ENCODE measurements around the gene RAB26. TPM values are rescaled to one million over a fixed set of nuclear protein-coding genes. Genes with fewer than 3 reads are reported as not detected.
A peak's percentile ranks its signal among the peaks of the same experiment; 100 is the strongest.
"Not testable (repeated sequence)": the region's sequence is repeated elsewhere in the genome, so short reads cannot be mapped to it uniquely, and the experiment has no call there.

RAB26 gene
- total RNA-seq, 1 experiment from 2014 or later, result 1.0 TPM

- Mint-ChIP-seq H3K27me3 (ENCODE audit: insufficient read depth, unreplicated experiment) (no peaks in the 10 kb centered on the region), H3K27ac (ENCODE audit: low read depth, unreplicated experiment) (no peak overlapping the region), H3K9me3 (ENCODE audit: unreplicated experiment) (no peaks in the 10 kb centered on the region), H3K4me3 (ENCODE audit: unreplicated experiment) (no peak overlapping the region), H3K4me1 (ENCODE audit: insufficient read depth, unreplicated experiment) (peaks cover 6% of the 10 kb centered on the region), H3K36me3 (ENCODE audit: insufficient read depth, unreplicated experiment) (no peaks in the 10 kb centered on the region)
- no peak for TF ChIP-seq CTCF (IDR thresholded peaks at IDR 0.05; ENCODE audit: unreplicated experiment)
- CTCF ChIA-PET, result no interaction called here
- POLR2A ChIA-PET, result no interaction called here
- no peak for DNase-seq (ENCODE audit: unreplicated experiment)
- intact Hi-C loops (cut with micrococcal nuclease), result no loop called here
- BruUV-seq (replicated peaks), result no TSS peak
Measured at GRCh38 chr16:2200313-2200712, 51.9 kb downstream of the RAB26 start.

GRCh38 chr16:2203119-2203688 lies 54.8 kb downstream of the RAB26 start:
- intact Hi-C loops (cut with micrococcal nuclease); H3K27me3 Mint-ChIP-seq (ENCODE audit: insufficient read depth, unreplicated experiment); BruUV-seq (replicated peaks); H3K27ac Mint-ChIP-seq (ENCODE audit: low read depth, unreplicated experiment); H3K9me3 Mint-ChIP-seq (ENCODE audit: unreplicated experiment); DNase-seq (ENCODE audit: unreplicated experiment): not testable (repeated sequence)
- Mint-ChIP-seq H3K36me3 (ENCODE audit: insufficient read depth, unreplicated experiment) (peaks cover 18% of the 10 kb centered on the region), H3K4me1 (ENCODE audit: insufficient read depth, unreplicated experiment) (peaks cover 15% of the 10 kb centered on the region), H3K4me3 (ENCODE audit: unreplicated experiment) (peak overlapping the region; percentile 68)
- ChIA-PET POLR2A (interaction anchor here (1.1 to 4.0 kb wide), 4 partner anchors 9 to 48 kb away, joined by 6 to 22 read pairs (median 10); partner anchors contain the start of genes ECI1 and TRAF7), CTCF (interaction anchor here (0.6 to 1.6 kb wide), 5 partner anchors 8 to 340 kb away, joined by 3 to 7 read pairs (median 4); partner anchors contain the start of gene ECI1)

Small RNA genes within 50 kb of the gene (microRNA-seq; reads per million reads assigned to microRNA genes)
- gene MIR3180-5 (not detected), gene MIR4516 (not detected), gene MIR6511B1 (not detected)

Other genes starting within 250 kb of the RAB26 start
- gene HS3ST6, start 230.2 kb upstream of the RAB26 start, total RNA-seq (2022), result not detected in 2 replicates
- gene MSRB1, start 205.4 kb upstream of the RAB26 start, total RNA-seq (2022), result 5.8 and 7.4 TPM in 2 replicates
- gene RPL3L, start 193.9 kb upstream of the RAB26 start, total RNA-seq (2022), result not detected in 2 replicates
- gene NDUFB10, start 189.1 kb upstream of the RAB26 start, total RNA-seq (2022), result 202 TPM in 2 replicates
- 4,760 and 4,836 TPM in 2 replicates for gene RPS2, start 183.8 kb upstream of the RAB26 start, total RNA-seq (2022)
- gene RNF151, start 181.8 kb upstream of the RAB26 start, total RNA-seq (2022), result 0.39 TPM in 1 of 2 replicates, not detected in the other
- gene TBL3, start 176.6 kb upstream of the RAB26 start, total RNA-seq (2022), result 25.8 and 26.8 TPM in 2 replicates
- 1.1 TPM in 1 of 2 replicates, not detected in the other for gene NOXO1, start 167.2 kb upstream of the RAB26 start, total RNA-seq (2022)
- gene GFER, start 164.4 kb upstream of the RAB26 start, total RNA-seq (2022), result 34.6 and 40.8 TPM in 2 replicates
- gene SYNGR3, start 158.7 kb upstream of the RAB26 start, total RNA-seq (2022), result 0.68 and 1.1 TPM in 2 replicates
- 177 and 252 TPM in 2 replicates for gene ZNF598, start 138.8 kb upstream of the RAB26 start, total RNA-seq (2022)
- gene NPW, start 128.8 kb upstream of the RAB26 start, total RNA-seq (2022), result 4.9 and 7.7 TPM in 2 replicates
- 8.5 and 14.5 TPM in 2 replicates for gene NHERF2, start 121.7 kb upstream of the RAB26 start, total RNA-seq (2022)
- 16.4 and 17.7 TPM in 2 replicates for gene NTHL1, start 100.8 kb upstream of the RAB26 start, total RNA-seq (2022)
- 99.8 and 136 TPM in 2 replicates for gene TSC2, start 100.6 kb upstream of the RAB26 start, total RNA-seq (2022)
- gene PKD1, start 12.7 kb upstream of the RAB26 start, total RNA-seq (2022), result 159 and 187 TPM in 2 replicates
- 87.4 and 98.6 TPM in 2 replicates for gene TRAF7, start 7.2 kb downstream of the RAB26 start, total RNA-seq (2022)
- 0.10 and 0.14 TPM in 2 replicates for gene CASKIN1, start 48.0 kb downstream of the RAB26 start, total RNA-seq (2022)
- gene MLST8, start 56.8 kb downstream of the RAB26 start, total RNA-seq (2022), result 63.4 and 87.6 TPM in 2 replicates
- 4.6 and 5.2 TPM in 2 replicates for gene BRICD5, start 62.2 kb downstream of the RAB26 start, total RNA-seq (2022)
- gene PGP, start 66.2 kb downstream of the RAB26 start, total RNA-seq (2022), result 11.3 and 12.0 TPM in 2 replicates
- gene E4F1, start 75.0 kb downstream of the RAB26 start, total RNA-seq (2022), result 26.2 and 28.4 TPM in 2 replicates
- 1.5 and 3.8 TPM in 2 replicates for gene DNASE1L2, start 87.8 kb downstream of the RAB26 start, total RNA-seq (2022)
- 115 and 154 TPM in 2 replicates for gene ECI1, start 103.0 kb downstream of the RAB26 start, total RNA-seq (2022)
- 245 and 247 TPM in 2 replicates for gene RNPS1, start 119.5 kb downstream of the RAB26 start, total RNA-seq (2022)
- 3.5 and 4.6 TPM in 2 replicates for gene ABCA3, start 192.1 kb downstream of the RAB26 start, total RNA-seq (2022)

Measured in MCF 10A (cell line).